GM15510 (cell line): ENCODE results near the gene NDST4.

Source experiments
- POLR2A ChIP-seq: IDR thresholded peaks from 3 replicates; pipeline ENCODE4 v1.6.1; 2011; ENCODE audit warnings: borderline replicate concordance; ENCODE audit not compliant: insufficient read length; ENCODE audit errors: extremely low read depth

Gene NDST4

GRCh38 chr4:115113506-115114106 lies at the start of gene NDST4:
TSS of gene NDST4 (minus strand) at chr4:115113620. CDS start at chr4:115077036, 36,584 bp downstream.
- TF ChIP-seq POLR2A, result no peak

DNA sequence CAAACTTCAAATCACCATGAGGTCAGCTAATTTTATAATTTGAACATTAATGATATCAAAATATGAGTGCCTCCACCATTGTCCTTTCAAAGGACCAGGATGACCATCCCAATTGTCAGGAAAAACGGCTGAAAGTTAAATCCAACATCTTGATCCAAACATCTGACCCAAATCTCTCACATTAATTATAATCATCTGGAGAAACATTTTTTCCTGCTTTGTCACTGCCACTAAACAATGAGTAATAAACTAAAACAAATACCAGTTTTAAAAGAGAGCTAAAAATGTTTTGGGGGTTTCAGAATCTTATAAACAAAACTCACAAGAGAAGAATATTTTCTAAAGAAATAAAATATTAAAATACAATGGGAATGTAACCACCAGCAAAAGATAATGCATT lies 45.7 kb upstream of the NDST4 start:
- no peak for TF ChIP-seq POLR2A

GRCh38 chr4:115158296-115158695 lies 44.9 kb upstream of the NDST4 start:
- TF ChIP-seq POLR2A, result no peak

DNA sequence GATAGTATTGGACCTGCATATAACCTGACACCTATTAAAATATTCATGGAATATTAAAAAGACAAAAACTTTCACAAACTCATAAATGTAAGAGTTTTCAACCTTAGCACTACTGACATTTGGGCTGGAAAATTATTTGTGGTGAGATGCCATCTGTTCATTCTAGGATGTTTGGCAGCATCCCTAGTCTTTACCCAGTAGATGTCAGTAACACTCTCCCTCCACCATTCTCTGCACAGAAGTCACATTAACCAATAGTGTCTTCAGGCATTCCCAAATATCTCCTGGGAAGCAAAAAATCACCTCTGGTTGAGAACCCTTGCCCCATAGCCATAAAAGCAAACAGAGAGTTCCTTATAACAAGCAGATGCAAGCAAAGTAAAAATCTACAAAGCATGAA lies 41.4 kb upstream of the NDST4 start:
- no peak for TF ChIP-seq POLR2A

DNA sequence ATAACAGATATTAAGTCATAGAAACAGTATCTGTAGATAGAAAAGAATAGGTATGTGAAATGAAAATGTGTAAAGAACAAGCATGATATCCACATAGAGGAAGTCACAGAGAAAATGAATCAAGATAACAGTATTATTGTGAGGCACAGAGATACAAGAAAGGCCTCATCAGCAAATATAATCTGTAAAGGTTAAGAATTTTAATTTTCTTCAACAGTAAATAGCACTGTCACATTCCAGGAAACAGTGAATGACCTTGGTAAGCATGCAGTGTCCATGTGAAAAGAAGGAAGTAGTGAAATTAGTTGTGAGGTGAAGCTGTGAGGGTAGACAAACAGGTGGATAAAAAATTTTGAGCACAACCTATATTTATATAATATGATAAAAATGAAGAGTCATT lies 39.5 kb upstream of the NDST4 start:
- no peak for TF ChIP-seq POLR2A

GRCh38 chr4:115152081-115152480 lies 38.7 kb upstream of the NDST4 start:
- no peak for TF ChIP-seq POLR2A

GRCh38 chr4:115149106-115149505 lies 35.7 kb upstream of the NDST4 start:
- no peak for TF ChIP-seq POLR2A

DNA sequence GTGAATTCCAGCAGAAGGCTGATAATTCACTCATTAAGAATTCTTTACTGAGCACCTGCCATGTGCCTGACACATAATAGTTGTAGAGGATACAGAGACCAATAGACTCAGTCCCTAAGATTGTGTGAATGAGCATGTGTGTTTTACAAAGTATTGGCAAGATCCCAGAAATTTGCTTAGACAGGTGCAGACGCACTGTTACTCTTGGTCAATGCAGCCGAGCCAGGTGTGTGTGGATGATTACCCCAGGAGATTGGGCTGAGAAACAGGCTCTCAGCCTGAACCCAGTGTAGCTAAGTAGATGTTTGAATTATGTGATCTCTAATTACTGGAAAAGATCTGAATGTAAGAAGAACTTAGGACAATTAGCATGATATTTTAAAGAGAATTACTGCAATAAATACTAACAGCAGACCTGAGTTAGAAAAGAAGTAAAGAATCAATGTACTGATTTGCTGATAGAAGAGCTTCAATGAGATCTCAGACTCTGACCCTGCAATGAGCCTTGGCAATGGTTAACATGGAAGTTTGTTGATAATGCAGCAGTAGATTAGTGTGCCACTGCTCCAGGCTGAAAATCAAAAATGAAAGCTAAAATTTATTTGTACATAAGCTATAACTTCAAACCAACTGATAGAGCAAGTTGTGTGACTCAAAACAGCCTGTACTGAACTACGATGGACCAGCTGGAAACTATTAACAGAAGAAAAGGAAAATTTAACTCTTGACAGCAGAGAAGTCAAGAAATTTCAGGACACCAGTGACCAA lies 32.2 kb upstream of the NDST4 start:
- no peak for TF ChIP-seq POLR2A

- no peak for TF ChIP-seq POLR2A
These were observed 14.6 kb upstream of the NDST4 start for GRCh38 chr4:115128037-115128436.

- no peak for TF ChIP-seq POLR2A
These were observed 13.1 kb upstream of the NDST4 start for GRCh38 chr4:115126491-115126890.

- no peak for TF ChIP-seq POLR2A
These were observed 8.1 kb upstream of the NDST4 start for GRCh38 chr4:115121351-115122043.

- no peak for TF ChIP-seq POLR2A
These were observed 6.5 kb upstream of the NDST4 start for GRCh38 chr4:115119804-115120352.

- no peak for TF ChIP-seq POLR2A
These were observed 4.2 kb upstream of the NDST4 start for GRCh38 chr4:115117651-115118050.

DNA sequence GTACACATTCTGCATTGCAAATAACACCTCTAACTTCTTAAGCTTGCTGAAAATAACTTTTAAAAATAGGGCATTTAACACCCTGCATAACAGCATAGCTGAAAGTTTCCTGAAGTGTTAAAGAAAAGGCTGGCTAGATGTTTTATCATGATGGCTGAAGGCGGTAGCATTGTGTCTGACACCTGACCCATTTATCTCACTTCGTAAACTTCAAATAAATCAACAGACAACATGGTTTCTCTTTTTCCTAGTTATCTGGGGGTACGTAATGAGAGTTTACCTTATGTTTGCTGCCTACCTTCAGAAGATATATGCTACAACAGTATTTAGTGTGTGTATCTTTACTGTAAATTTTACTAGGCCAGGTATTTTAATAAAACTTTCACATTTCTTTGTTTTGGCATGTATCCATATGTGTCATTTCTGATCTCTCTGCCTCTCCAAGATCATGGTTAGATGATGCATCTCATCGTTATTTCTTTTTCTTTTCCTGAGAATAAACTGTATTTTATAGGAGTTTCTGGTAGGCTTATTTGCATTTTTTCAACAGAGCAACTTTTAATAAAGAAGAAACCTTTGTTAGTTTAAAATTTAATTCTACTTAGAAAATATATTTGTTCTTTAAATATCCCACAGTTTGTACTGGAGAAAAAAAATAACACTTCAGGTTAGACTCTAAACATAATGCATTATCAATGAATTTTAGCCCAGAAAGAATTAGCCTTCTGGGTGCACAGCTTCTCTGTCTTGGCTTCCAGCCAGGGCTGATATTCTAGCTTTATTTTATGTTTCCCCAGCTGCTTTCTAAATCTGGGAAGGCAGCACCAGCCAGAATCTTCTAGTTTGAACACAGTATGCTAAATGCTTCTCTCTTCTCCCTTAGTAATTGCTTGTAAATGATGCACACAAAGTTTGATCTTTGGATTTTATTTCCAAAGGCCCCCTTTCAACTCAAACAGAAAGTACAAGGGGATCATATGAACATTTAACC lies 2.9 kb downstream of the NDST4 start:
- no peak for TF ChIP-seq POLR2A

- TF ChIP-seq POLR2A, result no peak
These were observed 4.6 kb downstream of the NDST4 start for GRCh38 chr4:115108850-115109249.

DNA sequence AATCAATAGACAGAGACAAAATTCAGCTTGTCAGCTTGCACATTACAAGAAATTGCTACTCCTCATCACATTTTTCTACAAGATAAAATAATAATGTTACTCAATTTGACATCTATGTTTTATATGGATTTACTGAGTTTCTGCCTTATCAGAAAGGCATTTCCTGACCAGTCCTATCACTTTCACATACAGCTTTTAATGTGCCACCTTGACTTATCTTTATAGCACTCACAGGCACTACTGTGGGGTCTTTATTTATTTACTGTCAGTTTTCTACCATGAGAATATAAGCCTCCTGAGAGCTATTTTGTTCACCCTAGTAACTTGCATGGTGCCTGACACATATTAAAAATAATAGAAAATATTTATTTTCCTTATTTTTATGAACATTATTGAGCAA lies 6.0 kb downstream of the NDST4 start:
- TF ChIP-seq POLR2A, result no peak
